GM12878 (cell line): ENCODE results near the gene XPC.

Experiments
- ATF7 ChIP-seq: fragments of 450-650 bp; IDR thresholded peaks from 2 replicates; pipeline ENCODE4 v1.6.1; 2016; ENCODE audit warnings: low read depth, mild to moderate bottlenecking
- ELK1 ChIP-seq: IDR thresholded peaks from 2 replicates; pipeline ENCODE4 v1.6.1; 2012; ENCODE audit warnings: low read depth, low read length, improper control_type of control experiment
- EP300 ChIP-seq, 2 experiments: fragments of 150-350 bp in 1 of 2; IDR thresholded peaks; 2 replicates each; pipeline ENCODE4 v1.6.1; 2011 to 2012; ENCODE audit warnings: low read depth in 2 of 2, low read length in 2 of 2, borderline replicate concordance in 1 of 2, improper control_type of control experiment in 1 of 2, inconsistent platforms in 1 of 2; ENCODE audit not compliant: control insufficient read depth in 1 of 2
- EZH2 ChIP-seq: IDR thresholded peaks from 2 replicates; pipeline ENCODE4 v1.6.1; 2012; ENCODE audit warnings: low read depth, mild to moderate bottlenecking, control low read depth, inconsistent platforms, low read length, borderline replicate concordance; ENCODE audit not compliant: control insufficient read depth
- JUND ChIP-seq: IDR thresholded peaks from 2 replicates; pipeline ENCODE4 v1.6.1; 2012; ENCODE audit warnings: low read depth, mild to moderate bottlenecking, low read length, improper control_type of control experiment, moderate library complexity
- KDM1A ChIP-seq: fragments of 200-600 bp; sonication (generic); IDR thresholded peaks from 2 replicates; pipeline ENCODE4 v1.6.1; 2016; ENCODE audit warnings: borderline replicate concordance
- LARP7 ChIP-seq: fragments of 450-650 bp; IDR thresholded peaks from 2 replicates; pipeline ENCODE4 v1.6.1; 2017; ENCODE audit warnings: mild to moderate bottlenecking
- RAD21 ChIP-seq: IDR thresholded peaks from 2 replicates; pipeline ENCODE4 v1.6.1; 2011; ENCODE audit warnings: mild to moderate bottlenecking, low read depth, low read length, moderate library complexity; ENCODE audit not compliant: insufficient read depth
- SMC3 ChIP-seq: IDR thresholded peaks from 2 replicates; pipeline ENCODE4 v1.6.1; 2011; ENCODE audit warnings: low read length, improper control_type of control experiment, borderline replicate concordance
- TF ChIP-seq, protein P1 (sequence below), 3 experiments: IDR thresholded peaks in 2 of 3; conservative IDR thresholded peaks in 1 of 3; 2 replicates each; pipeline ENCODE4 v1.5.1; 2011; ENCODE audit warnings: low read depth in 3 of 3, low read length in 3 of 3, mild to moderate bottlenecking in 3 of 3, control low read depth in 2 of 3, moderate library complexity in 2 of 3, inconsistent platforms in 1 of 3, mixed read lengths in 1 of 3; ENCODE audit not compliant: control insufficient read depth in 2 of 3, insufficient read depth in 1 of 3; ENCODE audit errors: extremely low read depth in 1 of 3

DNA sequence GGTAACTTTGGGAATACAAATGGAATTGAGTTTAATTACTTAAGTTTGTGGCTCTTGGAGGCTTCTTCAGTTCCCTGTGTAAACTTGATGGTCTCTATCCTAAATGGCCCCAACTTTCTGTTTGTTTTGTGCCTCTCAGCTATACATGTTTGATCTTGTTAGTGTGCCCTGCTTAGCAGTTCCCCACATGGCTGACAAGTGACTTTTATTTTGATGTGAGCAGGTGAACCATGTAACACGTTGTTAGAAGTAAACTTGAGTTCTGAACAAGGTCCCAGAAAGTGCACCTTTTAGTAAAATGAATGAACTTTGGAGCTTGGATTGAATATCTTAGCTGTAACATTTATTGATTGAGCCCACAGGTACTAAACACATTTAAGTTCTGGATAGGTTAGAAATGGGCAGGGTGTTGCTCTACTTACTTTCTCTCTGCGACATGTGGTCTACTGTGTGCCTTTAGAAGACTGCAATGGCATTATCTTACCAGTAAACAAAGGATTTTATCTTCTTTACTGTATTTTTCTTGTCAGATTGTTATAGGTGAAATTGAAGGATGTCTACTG lies 4.7 kb upstream of the XPC start:
- TF ChIP-seq ELK1 (no peak), ATF7 (no peak), RAD21 (no peak), SMC3 (no peak), LARP7 (no peak), EP300 (IDR thresholded peaks at IDR 0.05; ENCODE audit: borderline replicate concordance in 1 of 2, control insufficient read depth in 1 of 2, low read depth in 2 of 2, low read length in 2 of 2) (no peak), JUND (no peak), EZH2 (no peak), KDM1A (no peak)
- TF ChIP-seq, protein P1, sequence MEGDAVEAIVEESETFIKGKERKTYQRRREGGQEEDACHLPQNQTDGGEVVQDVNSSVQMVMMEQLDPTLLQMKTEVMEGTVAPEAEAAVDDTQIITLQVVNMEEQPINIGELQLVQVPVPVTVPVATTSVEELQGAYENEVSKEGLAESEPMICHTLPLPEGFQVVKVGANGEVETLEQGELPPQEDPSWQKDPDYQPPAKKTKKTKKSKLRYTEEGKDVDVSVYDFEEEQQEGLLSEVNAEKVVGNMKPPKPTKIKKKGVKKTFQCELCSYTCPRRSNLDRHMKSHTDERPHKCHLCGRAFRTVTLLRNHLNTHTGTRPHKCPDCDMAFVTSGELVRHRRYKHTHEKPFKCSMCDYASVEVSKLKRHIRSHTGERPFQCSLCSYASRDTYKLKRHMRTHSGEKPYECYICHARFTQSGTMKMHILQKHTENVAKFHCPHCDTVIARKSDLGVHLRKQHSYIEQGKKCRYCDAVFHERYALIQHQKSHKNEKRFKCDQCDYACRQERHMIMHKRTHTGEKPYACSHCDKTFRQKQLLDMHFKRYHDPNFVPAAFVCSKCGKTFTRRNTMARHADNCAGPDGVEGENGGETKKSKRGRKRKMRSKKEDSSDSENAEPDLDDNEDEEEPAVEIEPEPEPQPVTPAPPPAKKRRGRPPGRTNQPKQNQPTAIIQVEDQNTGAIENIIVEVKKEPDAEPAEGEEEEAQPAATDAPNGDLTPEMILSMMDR (IDR thresholded peaks at IDR 0.05 in 2 of 3, conservative IDR thresholded peaks at IDR 0.05 in 1 of 3; ENCODE audit: control insufficient read depth in 2 of 3, extremely low read depth in 1 of 3, insufficient read depth in 1 of 3, low read depth in 3 of 3, low read length in 3 of 3), result no peak
